CD14-positive monocyte (primary cell): ENCODE results near the gene N4BP2. TPM values are rescaled to one million over a fixed set of nuclear protein-coding genes. Genes with fewer than 3 reads are reported as not detected.

Experiments used
- DNase-seq, 3 donors: peaks; one replicate each; pipeline ENCODE4 v3.0.0-alpha.2; 2011 to 2022
- H2AFZ ChIP-seq: 2 replicates; pipeline ENCODE4 v1.6.0; 2012; ENCODE audit warnings: mild to moderate bottlenecking, low read depth, low read length, inconsistent platforms; ENCODE audit not compliant: insufficient read depth, poor library complexity, severe bottlenecking
- H3K27ac ChIP-seq, 2 donors: 1 replicate in 1 of 2; 2 replicates in 1 of 2; pipeline ENCODE4 v1.5.1; 2012 to 2013; ENCODE audit warnings: low read length in 2 of 2, control low read depth in 1 of 2, inconsistent platforms in 1 of 2, low read depth in 1 of 2, mild to moderate bottlenecking in 1 of 2
- H3K27me3 ChIP-seq, 2 donors: one replicate each; pipeline versions ENCODE4 v1.6.0 to v1.6.1; 2011 to 2013; ENCODE audit warnings: low read length in 2 of 2; ENCODE audit not compliant: control insufficient read depth in 2 of 2, insufficient read depth in 2 of 2
- H3K36me3 ChIP-seq, 2 donors: replicated peaks in 1 of 2; 1 replicate in 1 of 2; 2 replicates in 1 of 2; pipeline versions ENCODE4 v1.5.1 to v1.6.1; 2012 to 2013; ENCODE audit warnings: low read length in 2 of 2, control low read depth in 1 of 2, inconsistent platforms in 1 of 2, mild to moderate bottlenecking in 1 of 2; ENCODE audit not compliant: insufficient read depth in 2 of 2, control insufficient read depth in 1 of 2
- H3K4me1 ChIP-seq, 2 donors: 1 replicate in 1 of 2; 2 replicates in 1 of 2; pipeline versions ENCODE4 v1.5.1 to v1.6.1; 2012 to 2013; ENCODE audit warnings: low read length in 2 of 2, control low read depth in 1 of 2, inconsistent platforms in 1 of 2, mild to moderate bottlenecking in 1 of 2, moderate library complexity in 1 of 2; ENCODE audit not compliant: insufficient read depth in 2 of 2, control insufficient read depth in 1 of 2
- H3K4me2 ChIP-seq: replicated peaks from 2 replicates; pipeline ENCODE3; 2012; ENCODE audit warnings: low read length, moderate library complexity, mild to moderate bottlenecking; ENCODE audit not compliant: poor library complexity, severe bottlenecking; ENCODE audit errors: extremely low read depth
- H3K4me3 ChIP-seq, 3 experiments: fragments of 200-600 bp in 1 of 3; sonication (generic) in 1 of 3; replicated peaks in 1 of 3; 1 replicate in 2 of 3; 2 replicates in 1 of 3; pipeline ENCODE4 v1.5.1; 2011 to 2013; ENCODE audit warnings: low read length in 3 of 3, mild to moderate bottlenecking in 3 of 3, control low read depth in 2 of 3, low read depth in 2 of 3, inconsistent platforms in 1 of 3, moderate library complexity in 1 of 3
- H3K79me2 ChIP-seq: 2 replicates; pipeline ENCODE4 v1.6.0; 2012; ENCODE audit warnings: mild to moderate bottlenecking, control low read depth, inconsistent platforms, low read length, moderate library complexity; ENCODE audit not compliant: insufficient read depth
- H3K9ac ChIP-seq: 2 replicates; pipeline ENCODE4 v1.6.0; 2017; ENCODE audit warnings: low read length, mild to moderate bottlenecking; ENCODE audit not compliant: insufficient read depth, poor library complexity, severe bottlenecking
- H3K9me3 ChIP-seq, 2 donors: replicated peaks in 1 of 2; 1 replicate in 1 of 2; 2 replicates in 1 of 2; pipeline versions ENCODE4 v1.5.1 to v1.6.1; 2012 to 2013; ENCODE audit warnings: low read length in 2 of 2, control low read depth in 1 of 2; ENCODE audit not compliant: control insufficient read depth in 1 of 2, insufficient read depth in 1 of 2
- H4K20me1 ChIP-seq: 2 replicates; pipeline ENCODE4 v1.6.0; 2012; ENCODE audit warnings: mild to moderate bottlenecking, low read length, control low read depth, moderate library complexity; ENCODE audit not compliant: insufficient read depth
- H3K27ac Mint-ChIP-seq, 7 donors: one replicate each; pipeline ENCODE4 v1.8.0; 2020; ENCODE audit warnings: mild to moderate bottlenecking in 7 of 7, mixed read lengths in 7 of 7, moderate library complexity in 6 of 7, inconsistent platforms in 2 of 7
- H3K27me3 Mint-ChIP-seq, 3 donors: one replicate each; pipeline ENCODE4 v1.8.0; 2021 to 2022; ENCODE audit warnings: low read depth in 3 of 3, mild to moderate bottlenecking in 3 of 3, mixed read lengths in 3 of 3, moderate library complexity in 3 of 3, inconsistent platforms in 1 of 3
- H3K36me3 Mint-ChIP-seq, 2 donors: one replicate each; pipeline ENCODE4 v1.8.0; 2020; ENCODE audit warnings: mixed read lengths in 2 of 2, inconsistent platforms in 1 of 2, mild to moderate bottlenecking in 1 of 2
- H3K4me1 Mint-ChIP-seq: one replicate; pipeline ENCODE4 v1.8.0; 2020; ENCODE audit warnings: mild to moderate bottlenecking, mixed read lengths
- H3K4me3 Mint-ChIP-seq, 2 donors: one replicate each; pipeline ENCODE4 v1.8.0; 2020; ENCODE audit warnings: mild to moderate bottlenecking in 2 of 2, mixed read lengths in 2 of 2, moderate library complexity in 1 of 2
- H3K9me3 Mint-ChIP-seq, 7 donors: one replicate each; pipeline ENCODE4 v1.8.0; 2020 to 2022; ENCODE audit warnings: mixed read lengths in 7 of 7, mild to moderate bottlenecking in 6 of 7, moderate library complexity in 6 of 7, inconsistent platforms in 2 of 7
- CTCF ChIP-seq: fragments of 200-600 bp; IDR thresholded peaks from one replicate; pipeline ENCODE4 v1.8.0; 2022; ENCODE audit warnings: antibody characterized with exemption, mild to moderate bottlenecking
- WGBS: methylation state at CpG from one replicate; pipeline ENCODE4 v1.1.5; 2013; ENCODE audit warnings: missing lambda C conversion rate; ENCODE audit not compliant: insufficient coverage; 5-methylcytosine and 5-hydroxymethylcytosine counted together
- intact Hi-C, 2 donors: fragments of 100-400 bp; cut with micrococcal nuclease; formaldehyde crosslinking; loops; one replicate each; pipeline versions ENCODE4 v1.15.0 to v1.15.1; 2023
- polyA plus RNA-seq, 3 donors: library from polyadenylated mRNA; depleted of rRNA in 1 of 3; unstranded in 2 of 3; stranded (reverse) in 1 of 3; fragments of 300-500 nt in 2 of 3; fragments of >200 nt in 1 of 3; fragmentation: Illumina TruSeq in 2 of 3; gene quantifications; 1 replicate in 2 of 3; 2 replicates in 1 of 3; pipeline ENCODE4 v1.2.3, GENCODE V29; 2012 to 2021

Gene N4BP2
- polyA plus RNA-seq, 3 donors, result 3.1 to 8.3 (median 4.8) TPM

GRCh38 chr4:40053161-40053560 lies 3.5 kb upstream of the N4BP2 start:
- Mint-ChIP-seq H3K9me3 (peaks cover 0 to 4% (median 0%) of the 10 kb centered on the region in 7 donors), H3K36me3 (no peaks in the 10 kb centered on the region), H3K27me3 (peaks cover 6 to 14% (median 11%) of the 10 kb centered on the region in 3 donors), H3K27ac (no peak overlapping the region), H3K4me3 (no peak overlapping the region), H3K4me1 (peaks cover 21% of the 10 kb centered on the region)
- Histone ChIP-seq H3K27me3 (peaks cover 0 to 7% of the 10 kb centered on the region in 2 donors), H3K9me3 (no peaks in the 10 kb centered on the region), H3K36me3 (no peaks in the 10 kb centered on the region), H3K4me3 (no peak overlapping the region), H3K79me2 (peaks cover 7% of the 10 kb centered on the region), H4K20me1 (no peaks in the 10 kb centered on the region), H3K27ac (no peak overlapping the region), H2AFZ (no peak overlapping the region), H3K9ac (no peak overlapping the region), H3K4me2 (no peak overlapping the region), H3K4me1 (peaks cover 16 to 27% of the 10 kb centered on the region in 2 donors)
- TF ChIP-seq CTCF, result no peak
- intact Hi-C loops, result loop anchor here in 1 of 2 donors (10.0 kb wide), 3 partner anchors 358 to 672 kb away; partner anchors contain the start of genes RBM47 and UBE2K
- no peak for DNase-seq
- no CpG with 5 or more reads among the region's 5 CpGs for WGBS

- peaks cover 0 to 7% of the 10 kb centered on the region in 2 donors for H3K27me3 ChIP-seq
Observed at GRCh38 chr4:40055511-40055862, 1.2 kb upstream of the N4BP2 start.

More at GRCh38 chr4:40055511-40055862, 1.2 kb upstream of the N4BP2 start:
- TF ChIP-seq CTCF, result no peak
- H3K27ac Mint-ChIP-seq, result peak overlapping the region; percentile 96 to 100 (median 97)
- H3K4me1 Mint-ChIP-seq, result peaks cover 29% of the 10 kb centered on the region
- H3K4me1 ChIP-seq, result peaks cover 23 to 36% of the 10 kb centered on the region in 2 donors
- peak overlapping the region; percentile 80 to 92 (median 88) for H3K4me3 ChIP-seq
- H3K27me3 Mint-ChIP-seq, result peaks cover 4 to 14% (median 7%) of the 10 kb centered on the region in 3 donors
- no peaks in the 10 kb centered on the region for H3K36me3 ChIP-seq
- no CpG with 5 or more reads among the region's 5 CpGs for WGBS
- intact Hi-C loops, result loop anchor here (5.0 to 10.0 kb wide), 6 partner anchors 67 to 669 kb away; partner anchors contain the start of genes RBM47 (in 1 of the 2) and UBE2K (in 1 of the 2)
- peak; percentile 63 to 79 (median 77) for DNase-seq
- H3K4me2 ChIP-seq, result peak overlapping the region; percentile 92
- no peaks in the 10 kb centered on the region for H3K9me3 ChIP-seq
- peaks cover 0 to 4% (median 0%) of the 10 kb centered on the region in 7 donors for H3K9me3 Mint-ChIP-seq
- peaks cover 4% of the 10 kb centered on the region in 2 donors for H3K36me3 Mint-ChIP-seq
- H3K79me2 ChIP-seq, result peaks cover 30% of the 10 kb centered on the region
- peak overlapping the region; percentile 97 for H3K9ac ChIP-seq
- H3K4me3 Mint-ChIP-seq, result peak overlapping the region; percentile 95
- peak overlapping the region; percentile 94 for H2AFZ ChIP-seq
- peak overlapping the region; percentile 95 to 98 for H3K27ac ChIP-seq
- no peaks in the 10 kb centered on the region for H4K20me1 ChIP-seq
